SK-N-SH (cell line): Measurements from ENCODE around the gene EN1.

ENCODE experiments used
- EP300 ChIP-seq, 2 experiments: IDR thresholded peaks; 2 replicates each; pipeline versions ENCODE4 v1.4.0 to v1.6.1; 2012; ENCODE audit warnings: borderline replicate concordance in 1 of 2, low read depth in 1 of 2, low read length in 1 of 2
- FOXJ3 ChIP-seq: sonication (generic); formaldehyde crosslinking; IDR thresholded peaks from 2 replicates; pipeline ENCODE4 v1.5.1; 2020; ENCODE audit warnings: mild to moderate bottlenecking, missing genetic modification reagents
- FOXM1 ChIP-seq: IDR thresholded peaks from 2 replicates; pipeline ENCODE4 v1.4.0; 2012; ENCODE audit warnings: low read depth, mild to moderate bottlenecking
- GABPA ChIP-seq: IDR thresholded peaks from 2 replicates; pipeline ENCODE4 v1.4.0; 2012; ENCODE audit warnings: low read depth, mild to moderate bottlenecking
- GATA2 ChIP-seq: sonication (generic); formaldehyde crosslinking; IDR thresholded peaks from 2 replicates; pipeline ENCODE4 v1.5.0; 2020; ENCODE audit warnings: mild to moderate bottlenecking, missing genetic modification reagents
- JUND ChIP-seq: IDR thresholded peaks from 2 replicates; pipeline ENCODE4 v1.4.0; 2012
- MXI1 ChIP-seq: IDR thresholded peaks from 2 replicates; pipeline ENCODE4 v1.6.1; 2012; ENCODE audit warnings: mild to moderate bottlenecking, low read depth, low read length, improper control_type of control experiment
- NRF1 ChIP-seq: IDR thresholded peaks from 2 replicates; pipeline ENCODE4 v1.6.1; 2012; ENCODE audit warnings: low read depth, mild to moderate bottlenecking, low read length
- RAD21 ChIP-seq: IDR thresholded peaks from 2 replicates; pipeline ENCODE4 v1.6.1; 2012; ENCODE audit warnings: mild to moderate bottlenecking, low read length
- YY1 ChIP-seq: IDR thresholded peaks from 2 replicates; pipeline ENCODE4 v1.4.0; 2012; ENCODE audit warnings: low read depth, mild to moderate bottlenecking
- TF ChIP-seq, protein P1 (sequence below): IDR thresholded peaks from 2 replicates; pipeline ENCODE4 v1.6.1; 2012; ENCODE audit warnings: mild to moderate bottlenecking, low read depth, low read length, moderate library complexity
- TF ChIP-seq, protein P2 (sequence below): fragments of 200-600 bp; sonication (generic); IDR thresholded peaks from 2 replicates; pipeline ENCODE4 v1.6.1; 2017; ENCODE audit warnings: antibody characterized with exemption, mild to moderate bottlenecking, moderate library complexity
- TF ChIP-seq, protein P3 (sequence below): IDR thresholded peaks from 2 replicates; pipeline ENCODE4 v1.4.0; 2012; ENCODE audit warnings: low read depth

- TF ChIP-seq, protein P1, sequence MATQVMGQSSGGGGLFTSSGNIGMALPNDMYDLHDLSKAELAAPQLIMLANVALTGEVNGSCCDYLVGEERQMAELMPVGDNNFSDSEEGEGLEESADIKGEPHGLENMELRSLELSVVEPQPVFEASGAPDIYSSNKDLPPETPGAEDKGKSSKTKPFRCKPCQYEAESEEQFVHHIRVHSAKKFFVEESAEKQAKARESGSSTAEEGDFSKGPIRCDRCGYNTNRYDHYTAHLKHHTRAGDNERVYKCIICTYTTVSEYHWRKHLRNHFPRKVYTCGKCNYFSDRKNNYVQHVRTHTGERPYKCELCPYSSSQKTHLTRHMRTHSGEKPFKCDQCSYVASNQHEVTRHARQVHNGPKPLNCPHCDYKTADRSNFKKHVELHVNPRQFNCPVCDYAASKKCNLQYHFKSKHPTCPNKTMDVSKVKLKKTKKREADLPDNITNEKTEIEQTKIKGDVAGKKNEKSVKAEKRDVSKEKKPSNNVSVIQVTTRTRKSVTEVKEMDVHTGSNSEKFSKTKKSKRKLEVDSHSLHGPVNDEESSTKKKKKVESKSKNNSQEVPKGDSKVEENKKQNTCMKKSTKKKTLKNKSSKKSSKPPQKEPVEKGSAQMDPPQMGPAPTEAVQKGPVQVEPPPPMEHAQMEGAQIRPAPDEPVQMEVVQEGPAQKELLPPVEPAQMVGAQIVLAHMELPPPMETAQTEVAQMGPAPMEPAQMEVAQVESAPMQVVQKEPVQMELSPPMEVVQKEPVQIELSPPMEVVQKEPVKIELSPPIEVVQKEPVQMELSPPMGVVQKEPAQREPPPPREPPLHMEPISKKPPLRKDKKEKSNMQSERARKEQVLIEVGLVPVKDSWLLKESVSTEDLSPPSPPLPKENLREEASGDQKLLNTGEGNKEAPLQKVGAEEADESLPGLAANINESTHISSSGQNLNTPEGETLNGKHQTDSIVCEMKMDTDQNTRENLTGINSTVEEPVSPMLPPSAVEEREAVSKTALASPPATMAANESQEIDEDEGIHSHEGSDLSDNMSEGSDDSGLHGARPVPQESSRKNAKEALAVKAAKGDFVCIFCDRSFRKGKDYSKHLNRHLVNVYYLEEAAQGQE: no peak
- TF ChIP-seq, protein P2, sequence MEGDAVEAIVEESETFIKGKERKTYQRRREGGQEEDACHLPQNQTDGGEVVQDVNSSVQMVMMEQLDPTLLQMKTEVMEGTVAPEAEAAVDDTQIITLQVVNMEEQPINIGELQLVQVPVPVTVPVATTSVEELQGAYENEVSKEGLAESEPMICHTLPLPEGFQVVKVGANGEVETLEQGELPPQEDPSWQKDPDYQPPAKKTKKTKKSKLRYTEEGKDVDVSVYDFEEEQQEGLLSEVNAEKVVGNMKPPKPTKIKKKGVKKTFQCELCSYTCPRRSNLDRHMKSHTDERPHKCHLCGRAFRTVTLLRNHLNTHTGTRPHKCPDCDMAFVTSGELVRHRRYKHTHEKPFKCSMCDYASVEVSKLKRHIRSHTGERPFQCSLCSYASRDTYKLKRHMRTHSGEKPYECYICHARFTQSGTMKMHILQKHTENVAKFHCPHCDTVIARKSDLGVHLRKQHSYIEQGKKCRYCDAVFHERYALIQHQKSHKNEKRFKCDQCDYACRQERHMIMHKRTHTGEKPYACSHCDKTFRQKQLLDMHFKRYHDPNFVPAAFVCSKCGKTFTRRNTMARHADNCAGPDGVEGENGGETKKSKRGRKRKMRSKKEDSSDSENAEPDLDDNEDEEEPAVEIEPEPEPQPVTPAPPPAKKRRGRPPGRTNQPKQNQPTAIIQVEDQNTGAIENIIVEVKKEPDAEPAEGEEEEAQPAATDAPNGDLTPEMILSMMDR: no peak
- no peak for TF ChIP-seq FOXM1
- no peak for TF ChIP-seq NRF1
- no peak for TF ChIP-seq JUND
- no peak for TF ChIP-seq FOXJ3 (CRISPR knock-in tag)
- TF ChIP-seq GATA2 (CRISPR knock-in tag): no peak
- no peak for TF ChIP-seq GABPA
- TF ChIP-seq RAD21: no peak
- TF ChIP-seq EP300 (IDR thresholded peaks at IDR 0.05; ENCODE audit: borderline replicate concordance in 1 of 2, low read depth in 1 of 2, low read length in 1 of 2): no peak
- no peak for TF ChIP-seq MXI1
- no peak for TF ChIP-seq YY1
- TF ChIP-seq, protein P3, sequence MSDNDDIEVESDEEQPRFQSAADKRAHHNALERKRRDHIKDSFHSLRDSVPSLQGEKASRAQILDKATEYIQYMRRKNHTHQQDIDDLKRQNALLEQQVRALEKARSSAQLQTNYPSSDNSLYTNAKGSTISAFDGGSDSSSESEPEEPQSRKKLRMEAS: peak; percentile 49; the same call in 1 of the 2 replicates
Observed at GRCh38 chr2:118847762-118848172, 319 bp upstream of the EN1 start.
